22Rv1 (cell line): ENCODE data around the gene TSC22D4.

Experiments used
- ZFX ChIP-seq: fragments of 450-650 bp; IDR thresholded peaks from 2 replicates; pipeline ENCODE4 v1.6.1; 2017; ENCODE audit warnings: antibody characterized with exemption, borderline replicate concordance
- TF ChIP-seq, protein P1 (sequence below): fragments of 450-650 bp; IDR thresholded peaks from 2 replicates; pipeline ENCODE4 v1.5.1; 2017; ENCODE audit warnings: mild to moderate bottlenecking

DNA sequence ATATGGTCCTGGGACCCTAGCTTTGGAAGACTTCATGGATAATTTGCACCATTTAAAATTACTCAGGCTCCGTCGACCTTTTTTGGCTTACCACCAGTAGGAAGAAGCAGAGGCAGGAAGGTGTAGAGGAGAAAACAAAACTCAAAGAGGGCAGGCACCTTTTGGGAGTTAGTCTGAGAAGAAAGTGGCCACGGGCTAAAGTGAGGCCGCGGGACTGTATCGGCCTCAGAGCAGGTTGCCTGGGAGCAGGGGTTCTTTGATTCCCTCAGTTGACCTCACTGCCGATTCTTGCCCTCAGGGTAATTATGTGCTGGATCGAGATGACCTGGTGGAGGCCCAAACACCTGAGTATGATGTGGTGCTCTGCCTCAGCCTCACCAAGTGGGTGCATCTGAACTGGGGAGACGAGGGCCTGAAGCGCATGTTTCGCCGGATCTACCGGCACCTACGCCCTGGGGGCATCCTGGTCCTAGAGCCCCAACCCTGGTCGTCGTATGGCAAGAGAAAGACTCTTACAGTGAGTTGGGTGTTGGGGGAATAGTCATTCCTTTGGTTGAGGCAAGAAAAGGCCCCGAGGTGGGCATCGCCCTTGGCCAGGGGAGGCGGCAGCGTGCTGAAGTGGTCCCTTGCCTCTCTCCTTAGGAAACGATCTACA, 46.3 kb downstream of the TSC22D4 start:
- TF ChIP-seq, protein P1, sequence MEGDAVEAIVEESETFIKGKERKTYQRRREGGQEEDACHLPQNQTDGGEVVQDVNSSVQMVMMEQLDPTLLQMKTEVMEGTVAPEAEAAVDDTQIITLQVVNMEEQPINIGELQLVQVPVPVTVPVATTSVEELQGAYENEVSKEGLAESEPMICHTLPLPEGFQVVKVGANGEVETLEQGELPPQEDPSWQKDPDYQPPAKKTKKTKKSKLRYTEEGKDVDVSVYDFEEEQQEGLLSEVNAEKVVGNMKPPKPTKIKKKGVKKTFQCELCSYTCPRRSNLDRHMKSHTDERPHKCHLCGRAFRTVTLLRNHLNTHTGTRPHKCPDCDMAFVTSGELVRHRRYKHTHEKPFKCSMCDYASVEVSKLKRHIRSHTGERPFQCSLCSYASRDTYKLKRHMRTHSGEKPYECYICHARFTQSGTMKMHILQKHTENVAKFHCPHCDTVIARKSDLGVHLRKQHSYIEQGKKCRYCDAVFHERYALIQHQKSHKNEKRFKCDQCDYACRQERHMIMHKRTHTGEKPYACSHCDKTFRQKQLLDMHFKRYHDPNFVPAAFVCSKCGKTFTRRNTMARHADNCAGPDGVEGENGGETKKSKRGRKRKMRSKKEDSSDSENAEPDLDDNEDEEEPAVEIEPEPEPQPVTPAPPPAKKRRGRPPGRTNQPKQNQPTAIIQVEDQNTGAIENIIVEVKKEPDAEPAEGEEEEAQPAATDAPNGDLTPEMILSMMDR: no peak
- no peak for TF ChIP-seq ZFX
